Endometrial microvascular endothelial cells (primary cell): Measurements from ENCODE around the gene UGT2B7. TPM values are rescaled to one million over a fixed set of nuclear protein-coding genes. Genes with fewer than 3 reads are reported as not detected.

Experiments
- in situ Hi-C: cut with HindIII; loops from 2 replicates; pipeline ENCODE4 v1.10.0; 2017; ENCODE audit warnings: low sequenced_read_pairs, low pct_unique_long_range_greater_than_20kb; ENCODE audit errors: inconsistent ontology term
- total RNA-seq: library from RNA; depleted of rRNA; stranded (reverse); fragments of >200 nt; gene quantifications from one replicate; pipeline ENCODE4 v1.2.3, GENCODE V29; 2015; ENCODE audit errors: inconsistent ontology term

Gene UGT2B7
- total RNA-seq, 1 donor from 2014 or later: not detected

DNA sequence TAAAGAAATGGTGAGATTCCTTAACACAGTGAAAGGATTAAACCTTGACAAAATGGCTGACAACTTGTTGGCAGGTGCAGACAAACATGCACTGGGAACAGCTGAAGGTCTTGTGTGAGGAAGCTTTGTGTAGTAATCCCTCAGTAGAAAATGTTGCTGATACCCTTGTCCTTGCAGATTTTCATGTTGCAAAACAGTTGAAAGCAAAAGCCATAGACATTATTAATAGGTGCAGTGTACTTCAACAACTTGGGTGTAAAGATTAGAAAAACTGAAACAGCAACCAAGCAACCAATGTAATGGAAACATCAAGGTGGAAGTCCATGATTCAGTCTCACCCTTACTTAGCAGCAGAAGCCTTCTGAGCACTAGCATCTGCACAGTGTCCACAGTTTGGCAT, 29.8 kb downstream of the UGT2B7 start:
- in situ Hi-C loops: no loop called here

DNA sequence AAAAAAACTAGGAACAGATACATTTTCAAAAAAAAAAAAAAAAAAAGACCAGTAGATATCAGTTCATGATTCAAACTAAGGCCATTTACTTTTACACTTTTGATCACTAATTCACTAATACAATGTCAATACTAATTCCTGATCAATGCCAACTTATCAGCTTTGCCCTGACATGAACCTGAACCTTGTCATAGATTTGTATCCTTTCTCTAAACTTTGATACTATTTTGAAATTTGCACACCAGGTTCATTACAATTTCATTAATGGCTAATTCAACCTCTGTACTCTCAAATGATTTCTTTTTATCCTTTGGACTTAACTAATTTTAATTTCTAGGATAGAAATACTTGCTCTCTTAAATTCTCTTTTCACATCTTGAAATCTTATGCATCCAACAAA, 37.7 kb downstream of the UGT2B7 start:
- in situ Hi-C loops: no loop called here

- in situ Hi-C loops: no loop called here
Observed at GRCh38 chr4:69134471-69134870, 38.2 kb downstream of the UGT2B7 start.

GRCh38 chr4:69141320-69141719, 45.0 kb downstream of the UGT2B7 start:
- in situ Hi-C loops: no loop called here

DNA sequence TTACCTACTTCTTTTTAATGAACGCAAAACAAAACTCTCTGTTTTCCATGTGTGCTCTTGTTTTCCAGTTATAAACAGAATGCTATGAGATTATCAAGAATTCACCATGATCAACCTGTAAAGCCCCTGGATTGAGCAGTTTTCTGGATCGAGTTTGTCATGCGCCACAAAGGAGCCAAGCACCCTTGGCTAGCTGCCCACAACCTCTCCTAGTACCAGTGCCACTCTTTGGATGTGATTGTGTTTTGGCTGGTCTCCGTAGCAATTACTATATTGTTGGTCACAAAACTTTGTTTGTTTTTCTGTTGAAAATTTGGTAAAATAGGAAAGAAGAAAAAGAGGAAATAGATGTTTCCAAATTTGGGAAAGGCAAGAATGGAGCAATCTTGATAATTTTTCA, 51.1 kb downstream of the UGT2B7 start:
- in situ Hi-C loops: no loop called here

GRCh38 chr4:69154021-69154420, 57.7 kb downstream of the UGT2B7 start:
- in situ Hi-C loops: no loop called here

GRCh38 chr4:69156913-69157312, 60.6 kb downstream of the UGT2B7 start:
- in situ Hi-C loops: no loop called here

Other genes starting within 250 kb of the UGT2B7 start
- gene UGT2A3, start 144.7 kb upstream of the UGT2B7 start, total RNA-seq: not detected
- gene UGT2B11, start 118.3 kb downstream of the UGT2B7 start, total RNA-seq: not detected
- gene UGT2B28, start 184.0 kb downstream of the UGT2B7 start, total RNA-seq: not detected